Lung microvascular endothelial cell (primary cell): ENCODE results near the gene SSMEM1. TPM values are rescaled to one million over a fixed set of nuclear protein-coding genes. Genes with fewer than 3 reads are reported as not detected.
"Not testable (repeated sequence)": the region's sequence is repeated elsewhere in the genome, so short reads cannot be mapped to it uniquely, and the experiment has no call there.

Experiments used
- DNase-seq, 2 donors: peaks; one replicate each; pipeline versions ENCODE4 v3.0.0 to v3.0.0-alpha.2; 2010; ENCODE audit warnings: low read depth in 2 of 2
- total RNA-seq: library from RNA; depleted of rRNA; stranded (reverse); fragments of >200 nt; gene quantifications from 2 replicates; pipeline ENCODE4 v1.2.1, GENCODE V29; 2014

The SSMEM1 gene
- total RNA-seq, 1 donor from 2014 or later = not detected

- DNase-seq = no peak
These were observed 2.7 kb downstream of the SSMEM1 start for GRCh38 chr7:130210181-130210935.

GRCh38 chr7:130213828-130214227, 6.2 kb downstream of the SSMEM1 start:
- no peak for DNase-seq

- no peak for DNase-seq
These were observed 8.4 kb downstream of the SSMEM1 start for GRCh38 chr7:130216025-130216424.

- no peak for DNase-seq
These were observed 9.1 kb downstream of the SSMEM1 start for GRCh38 chr7:130216750-130217149.

- no peak for DNase-seq
These were observed 11.4 kb downstream of the SSMEM1 start for GRCh38 chr7:130218806-130219620.

GRCh38 chr7:130219871-130220270, 12.2 kb downstream of the SSMEM1 start:
- DNase-seq = no peak

GRCh38 chr7:130221746-130222145, 14.1 kb downstream of the SSMEM1 start:
- DNase-seq = no peak

- DNase-seq = no peak
These were observed 16.0 kb downstream of the SSMEM1 start for GRCh38 chr7:130223646-130224045.

- DNase-seq = no peak
These were observed 16.6 kb downstream of the SSMEM1 start for GRCh38 chr7:130224210-130224609.

GRCh38 chr7:130224923-130225322, 17.3 kb downstream of the SSMEM1 start:
- peak in 1 of 2 donors; percentile 24 for DNase-seq

GRCh38 chr7:130226333-130226732, 18.7 kb downstream of the SSMEM1 start:
- no peak for DNase-seq

GRCh38 chr7:130227883-130228575, 20.4 kb downstream of the SSMEM1 start:
- DNase-seq = no peak

GRCh38 chr7:130228840-130229502, 21.3 kb downstream of the SSMEM1 start:
- no peak for DNase-seq

GRCh38 chr7:130229981-130230380, 22.3 kb downstream of the SSMEM1 start:
- DNase-seq = not testable (repeated sequence)

- DNase-seq = no peak
These were observed 24.1 kb downstream of the SSMEM1 start for GRCh38 chr7:130231792-130232191.

- no peak for DNase-seq
These were observed 24.5 kb downstream of the SSMEM1 start for GRCh38 chr7:130232209-130232608.

- no peak for DNase-seq
These were observed 26.4 kb downstream of the SSMEM1 start for GRCh38 chr7:130234078-130234477.

GRCh38 chr7:130236361-130236760, 28.7 kb downstream of the SSMEM1 start:
- not testable (repeated sequence) for DNase-seq

GRCh38 chr7:130240240-130240639, 32.6 kb downstream of the SSMEM1 start:
- DNase-seq = no peak

- DNase-seq = peak; percentile 35 to 60
These were observed 34.7 kb downstream of the SSMEM1 start for GRCh38 chr7:130242198-130243014.

GRCh38 chr7:130243486-130243885, 35.8 kb downstream of the SSMEM1 start:
- peak in 1 of 2 donors; percentile 15 for DNase-seq
